ENCODE results near the gene IRGQ. TPM values are rescaled to one million over a fixed set of nuclear protein-coding genes. Genes with fewer than 3 reads are reported as not detected.
A peak's percentile ranks its signal among the peaks of the same experiment; 100 is the strongest.
"Not testable (repeated sequence)": the region's sequence is repeated elsewhere in the genome, so short reads cannot be mapped to it uniquely, and the experiment has no call there.

Gene IRGQ
- total RNA-seq, 2 donors from 2014 or later: 19.2 to 21.0 TPM

DNA sequence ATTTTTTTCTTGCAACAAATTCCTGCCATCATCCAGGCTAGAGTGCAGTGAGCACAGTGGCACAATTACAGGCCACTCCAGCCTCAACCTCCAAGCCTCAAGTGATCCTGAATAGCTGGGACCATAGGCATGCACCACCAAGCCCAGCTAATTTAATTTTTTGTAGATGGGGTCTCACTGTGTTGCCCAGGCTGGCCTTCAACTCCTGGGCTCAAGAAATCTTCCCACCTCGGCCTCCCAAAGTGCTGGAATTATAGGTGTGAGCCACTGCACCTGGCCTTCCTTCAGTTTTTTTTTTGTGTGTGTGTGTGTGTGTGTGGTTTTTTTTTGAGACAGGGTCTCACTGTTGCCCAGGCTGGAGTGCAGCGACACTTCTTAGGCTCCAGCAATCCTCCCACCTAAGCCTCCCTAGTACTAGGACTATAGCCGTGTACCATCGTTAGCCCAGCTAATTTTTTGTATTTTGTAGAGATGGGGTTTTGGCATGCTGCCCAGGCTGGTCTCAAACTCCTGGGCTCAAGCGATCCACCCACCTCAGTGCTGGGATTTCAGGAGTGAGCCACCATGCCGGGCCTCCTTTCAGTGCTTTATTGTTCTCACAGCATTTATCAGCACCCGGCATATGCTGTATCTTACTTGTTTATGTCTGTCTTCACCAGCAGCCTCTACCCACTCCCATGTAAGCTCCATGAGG lies 10.1 kb upstream of the IRGQ start:
- no peak for DNase-seq (ENCODE audit: low spot score)
- intact Hi-C loops (cut with DNase I): no loop called here

- DNase-seq (ENCODE audit: low spot score); intact Hi-C loops (cut with DNase I): not testable (repeated sequence)
Measured at GRCh38 chr19:43600326-43600725, 4.4 kb upstream of the IRGQ start.

GRCh38 chr19:43599635-43600295 lies 3.8 kb upstream of the IRGQ start:
- DNase-seq (ENCODE audit: low spot score): no peak
- intact Hi-C loops (cut with DNase I): loop anchor here in 1 of 2 donors (10.0 kb wide), 1 partner anchor 65 kb away; the partner anchor contains the start of gene ZNF575

DNA sequence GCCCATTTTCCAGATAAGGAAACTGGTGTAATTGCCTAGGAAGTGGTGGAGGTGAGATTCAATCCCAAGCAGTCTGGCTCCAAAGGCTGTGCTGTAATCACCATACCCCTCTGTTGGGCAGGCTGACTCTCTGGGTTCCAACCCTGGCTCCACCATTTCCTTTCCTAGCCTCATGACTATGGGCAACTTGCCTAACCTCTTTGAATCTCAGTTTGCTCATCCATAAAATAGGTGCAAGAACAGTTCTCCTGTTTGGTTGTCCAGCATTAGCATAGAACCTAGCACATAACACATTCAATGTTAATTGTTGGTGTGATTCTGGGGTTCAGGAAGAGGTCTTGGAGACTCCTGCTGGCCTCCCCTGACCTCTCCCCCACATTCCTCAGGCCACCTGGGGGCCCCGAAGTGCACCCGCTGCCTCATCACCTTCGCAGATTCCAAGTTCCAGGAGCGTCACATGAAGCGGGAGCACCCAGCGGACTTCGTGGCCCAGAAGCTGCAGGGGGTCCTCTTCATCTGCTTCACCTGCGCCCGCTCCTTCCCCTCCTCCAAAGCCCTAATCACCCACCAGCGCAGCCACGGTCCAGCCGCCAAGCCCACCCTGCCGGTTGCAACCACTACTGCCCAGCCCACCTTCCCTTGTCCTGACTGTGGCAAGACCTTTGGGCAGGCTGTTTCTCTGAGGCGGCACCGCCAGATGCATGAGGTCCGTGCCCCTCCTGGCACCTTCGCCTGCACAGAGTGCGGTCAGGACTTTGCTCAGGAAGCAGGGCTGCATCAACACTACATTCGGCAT lies 2.7 kb upstream of the IRGQ start:
- DNase-seq (ENCODE audit: low spot score): no peak
- intact Hi-C loops (cut with DNase I): loop anchor here in 1 of 2 donors (10.0 kb wide), 1 partner anchor 64 kb away; the partner anchor contains the start of gene ZNF575

DNA sequence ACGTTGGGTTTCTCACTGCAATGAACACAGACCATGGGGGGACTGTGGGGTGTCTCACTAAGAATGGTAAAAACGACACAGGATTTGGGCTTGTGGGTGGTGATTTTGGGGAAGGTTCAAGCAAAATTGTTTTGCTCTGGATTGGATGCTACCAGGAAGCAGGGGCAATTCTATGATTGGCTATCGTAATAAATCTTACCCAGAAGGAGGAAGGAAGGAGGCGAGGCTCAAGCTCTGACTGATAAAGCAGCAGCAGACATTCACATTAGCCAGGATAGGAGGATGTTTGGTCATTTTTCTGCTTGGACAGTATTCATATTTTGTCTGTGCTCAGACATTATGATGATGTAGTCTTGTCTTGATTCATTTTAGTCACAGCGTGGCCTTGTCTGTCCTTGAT lies 1.9 kb upstream of the IRGQ start:
- no peak for DNase-seq (ENCODE audit: low spot score)
- intact Hi-C loops (cut with DNase I): loop anchor here in 1 of 2 donors (10.0 kb wide), 1 partner anchor 63 kb away; the partner anchor contains the start of gene ZNF575

- no peak for DNase-seq (ENCODE audit: low spot score)
- intact Hi-C loops (cut with DNase I): loop anchor here in 1 of 2 donors (10.0 kb wide), 1 partner anchor 62 kb away; the partner anchor contains the start of gene ZNF575
Measured at GRCh38 chr19:43596842-43597461, 1.0 kb upstream of the IRGQ start.

DNA sequence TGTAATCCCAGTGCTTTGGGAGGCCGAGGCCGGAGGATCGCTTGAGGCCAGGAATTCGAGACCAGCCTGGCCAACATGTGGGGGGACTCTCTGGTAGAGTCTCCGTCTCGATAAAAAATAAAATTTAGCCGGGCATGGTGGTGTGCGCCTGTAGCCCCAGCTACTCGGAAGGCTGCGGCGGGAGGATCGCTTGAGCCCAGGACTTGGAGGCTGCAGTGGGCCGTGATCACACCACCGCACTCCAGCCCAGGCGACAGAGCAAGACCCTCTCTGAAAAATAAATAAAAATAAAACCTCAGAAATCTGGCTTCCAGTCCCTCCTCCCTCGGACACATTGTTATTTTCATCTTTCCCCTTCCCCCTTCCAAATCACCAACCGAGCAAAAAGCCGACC lies 332 bp downstream of the IRGQ start:
- intact Hi-C loops (cut with DNase I): loop anchor here in 1 of 2 donors (10.0 kb wide), 1 partner anchor 61 kb away; the partner anchor contains the start of gene ZNF575
- DNase-seq (ENCODE audit: low spot score): no peak

DNA sequence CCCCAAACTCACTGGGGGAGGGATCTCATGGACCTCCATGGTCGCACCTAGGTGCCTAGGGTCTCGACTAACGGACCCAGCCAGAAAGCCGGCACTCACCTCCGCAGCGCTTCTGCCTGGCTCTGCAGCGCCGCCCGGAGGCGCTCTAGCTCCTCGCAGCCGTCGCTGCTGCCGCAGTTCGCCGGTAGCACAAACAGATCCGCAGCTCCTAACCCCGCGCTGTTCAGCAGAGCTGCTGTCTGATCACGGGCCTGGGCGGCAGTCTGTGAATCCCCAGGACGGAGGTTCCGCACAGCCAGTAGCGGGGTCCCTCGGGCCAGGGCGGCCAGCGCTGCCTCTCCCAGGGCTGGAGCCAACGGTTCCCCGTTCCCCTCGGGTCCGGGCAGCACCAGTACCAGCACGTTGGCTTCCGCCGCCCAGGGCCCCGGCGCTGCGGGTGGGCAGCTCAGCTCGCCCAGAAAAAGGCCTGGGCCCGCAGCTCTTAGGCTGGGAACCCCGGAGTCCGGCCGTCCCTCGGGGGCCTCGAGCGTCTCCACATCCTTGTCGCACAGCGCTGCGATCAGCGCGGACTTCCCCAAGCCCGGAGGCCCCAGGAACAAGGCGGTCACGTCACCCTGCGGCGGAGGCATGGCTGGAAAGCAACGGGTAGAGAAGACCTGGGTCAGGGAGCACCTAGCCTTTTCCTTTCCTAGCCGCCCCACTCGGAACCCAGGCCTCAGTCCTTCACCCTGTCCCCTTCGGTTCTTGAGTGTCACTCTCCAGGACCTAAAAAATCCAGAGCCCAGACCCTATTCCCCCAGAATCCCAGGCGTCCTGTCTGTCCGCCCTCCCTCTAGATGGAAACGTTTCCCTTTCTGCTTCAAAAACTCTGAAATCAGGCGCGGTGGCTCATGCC lies 977 bp downstream of the IRGQ start:
- DNase-seq (ENCODE audit: low spot score): peak; percentile 92

DNA sequence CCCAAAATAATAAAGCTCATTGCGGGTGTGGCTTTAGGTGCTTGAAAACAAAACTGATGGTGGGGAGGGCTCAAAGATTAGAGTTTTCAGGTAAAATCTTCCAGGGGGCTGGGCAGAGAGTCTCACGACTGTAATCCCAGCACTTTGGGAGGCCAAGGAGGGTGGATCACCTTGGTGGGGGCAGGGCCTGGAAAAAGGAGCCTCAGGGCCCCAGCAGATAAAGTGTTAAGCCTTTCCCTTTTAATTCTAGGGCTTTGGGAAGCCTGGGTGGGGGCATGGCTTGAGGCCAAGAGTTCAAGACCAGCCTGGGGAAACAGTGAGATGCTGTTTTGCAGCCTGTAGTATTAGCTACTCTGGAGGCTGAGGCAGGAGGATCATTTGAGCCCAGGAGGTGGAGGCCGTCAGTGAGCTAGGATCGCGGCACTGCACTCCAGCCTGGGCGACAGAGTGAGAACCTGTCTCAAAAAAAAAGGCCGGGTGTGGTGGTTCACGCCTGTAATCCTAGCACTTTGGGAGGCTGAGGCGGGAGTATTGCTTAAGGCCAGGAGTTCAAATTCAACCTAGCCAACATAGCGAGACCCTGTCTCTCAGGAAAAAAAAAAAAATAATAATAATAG lies 1.7 kb downstream of the IRGQ start:
- intact Hi-C loops (cut with DNase I): loop anchor here in 1 of 2 donors (10.0 kb wide), 1 partner anchor 59 kb away; the partner anchor contains the start of gene ZNF575
- no peak for DNase-seq (ENCODE audit: low spot score)

More for the DNA sequence above, 977 bp downstream of the IRGQ start:
- intact Hi-C loops (cut with DNase I): loop anchor here in 1 of 2 donors (10.0 kb wide), 1 partner anchor 60 kb away; the partner anchor contains the start of gene ZNF575

- intact Hi-C loops (cut with DNase I): loop anchor here in 1 of 2 donors (10.0 kb wide), 1 partner anchor 58 kb away; the partner anchor contains the start of gene ZNF575
- DNase-seq (ENCODE audit: low spot score): no peak
Measured at GRCh38 chr19:43592800-43593350, 3.1 kb downstream of the IRGQ start.

DNA sequence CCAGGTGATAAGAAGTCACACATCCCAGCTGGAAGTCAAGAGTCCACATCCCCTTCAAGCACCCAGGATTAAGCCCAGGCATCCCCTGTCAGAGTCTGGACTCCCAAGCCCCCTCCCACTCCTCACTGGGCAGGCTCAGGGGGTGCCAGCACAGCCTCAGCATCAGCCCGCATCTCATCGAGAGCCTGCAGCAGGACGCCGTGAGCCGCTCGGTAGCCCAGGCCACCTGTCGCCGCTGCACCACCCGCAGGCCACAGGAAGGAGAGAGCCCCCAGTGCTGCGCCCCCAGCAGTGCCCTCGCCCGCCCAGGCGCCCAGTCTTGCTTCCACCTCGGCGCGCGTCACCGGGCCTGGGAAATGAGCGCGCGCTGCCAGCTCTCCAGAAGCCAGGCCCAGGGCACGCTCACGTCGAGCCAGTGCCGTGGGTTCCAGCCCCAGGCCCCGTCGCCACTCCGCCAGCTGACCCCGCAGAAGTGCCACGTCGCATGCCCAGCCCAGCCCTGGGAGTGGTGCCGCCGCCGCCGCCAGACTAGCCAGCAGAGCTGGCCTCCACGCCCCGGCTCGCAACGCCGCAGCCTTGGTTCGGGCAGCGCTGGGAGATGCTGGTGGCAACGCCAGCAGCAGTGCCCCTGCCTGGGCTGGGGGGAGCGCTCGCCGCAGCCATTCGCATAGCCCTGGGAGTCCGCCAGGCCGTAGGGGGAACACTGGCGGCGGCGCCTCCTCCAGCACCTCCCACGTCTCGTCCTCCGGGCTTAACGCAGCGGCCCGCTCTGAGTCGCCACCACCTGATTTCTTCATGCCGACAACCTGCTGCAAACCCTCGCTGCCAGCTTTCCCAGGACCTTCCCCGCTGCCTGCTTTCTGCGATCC lies 3.8 kb downstream of the IRGQ start:
- DNase-seq (ENCODE audit: low spot score): no peak
- intact Hi-C loops (cut with DNase I): loop anchor here in 1 of 2 donors (10.0 kb wide), 1 partner anchor 57 kb away; the partner anchor contains the start of gene ZNF575

- intact Hi-C loops (cut with DNase I): loop anchor here in 1 of 2 donors (10.0 kb wide), 1 partner anchor 55 kb away; the partner anchor contains the start of gene ZNF575
Measured at GRCh38 chr19:43589678-43590077, 6.3 kb downstream of the IRGQ start.

DNA sequence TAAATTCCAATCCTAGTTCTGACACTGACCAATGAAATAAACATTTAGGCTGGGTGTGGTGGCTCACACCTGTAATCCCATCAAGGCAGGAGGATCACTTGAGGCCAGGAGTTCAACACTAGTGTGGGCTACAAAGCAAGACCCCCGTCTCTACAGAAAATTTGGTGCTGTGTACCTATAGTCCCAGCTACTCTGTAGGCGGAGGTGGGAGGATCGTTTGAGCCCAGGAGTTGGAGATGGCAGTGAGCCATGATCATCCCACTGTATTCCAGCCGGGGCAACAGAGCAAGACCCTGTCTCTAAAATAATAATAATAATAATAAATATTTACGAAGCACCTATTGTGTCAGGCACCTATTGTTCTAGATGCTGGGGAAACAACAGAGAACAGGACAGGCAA lies 6.7 kb downstream of the IRGQ start:
- intact Hi-C loops (cut with DNase I): no loop called here
- no peak for DNase-seq (ENCODE audit: low spot score)

More at GRCh38 chr19:43589678-43590077, 6.3 kb downstream of the IRGQ start:
- no peak for DNase-seq (ENCODE audit: low spot score)

GRCh38 chr19:43587029-43587428 lies 8.9 kb downstream of the IRGQ start:
- intact Hi-C loops (cut with DNase I); DNase-seq (ENCODE audit: low spot score): not testable (repeated sequence)

DNA sequence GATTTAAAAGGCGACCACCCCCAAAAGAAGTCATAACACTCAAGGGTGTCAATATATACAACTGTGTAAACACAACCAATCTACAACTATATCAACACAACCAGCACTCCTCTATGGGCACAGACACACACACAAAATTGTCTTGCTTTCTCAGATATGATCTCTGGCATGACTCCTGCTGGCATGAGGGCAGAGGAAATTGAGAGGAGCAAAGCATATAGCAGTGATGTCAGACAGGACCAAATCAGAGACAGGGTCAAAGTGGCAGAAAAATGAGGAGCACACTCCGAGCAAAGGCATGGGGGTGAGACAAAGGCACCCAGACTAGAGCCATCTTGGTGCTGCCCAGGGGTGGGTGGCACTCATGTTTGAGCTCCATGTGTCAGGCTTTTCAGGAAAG lies 9.6 kb downstream of the IRGQ start:
- no peak for DNase-seq (ENCODE audit: low spot score)
- intact Hi-C loops (cut with DNase I): no loop called here

DNA sequence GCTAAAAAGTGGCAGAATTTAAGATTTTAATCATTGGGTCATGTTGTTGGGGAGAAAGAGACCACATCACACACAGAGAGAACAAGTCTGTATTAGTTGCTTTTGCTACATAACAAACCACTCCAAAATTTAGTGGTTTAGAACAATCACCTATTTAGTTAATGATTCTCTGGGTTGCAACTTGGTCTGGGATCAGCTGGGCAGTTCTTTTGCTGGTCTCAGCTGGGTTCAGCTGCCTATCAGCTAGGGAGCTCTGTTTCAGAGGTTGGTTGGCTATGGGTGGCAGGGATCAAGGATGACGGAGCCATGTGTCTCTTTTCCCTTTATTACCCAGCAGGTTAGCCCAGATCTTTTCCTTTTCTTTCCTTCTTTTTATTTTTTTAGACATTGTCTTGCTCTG lies 11.4 kb downstream of the IRGQ start:
- intact Hi-C loops (cut with DNase I): no loop called here
- no peak for DNase-seq (ENCODE audit: low spot score)

Data from posterior vena cava (tissue), 2 donors.